HepG2 (cell line): Measurements from ENCODE around the gene NME4. TPM values are rescaled to one million over a fixed set of nuclear protein-coding genes. Genes with fewer than 3 reads are reported as not detected.

Source experiments
- CBFB ChIP-seq: sonication (generic); formaldehyde crosslinking; IDR thresholded peaks from 2 replicates; pipeline ENCODE4 v1.4.0; 2020; ENCODE audit warnings: missing genetic modification reagents
- HDAC1 ChIP-seq: sonication (generic); formaldehyde crosslinking; IDR thresholded peaks from 2 replicates; pipeline ENCODE4 v1.5.1; 2020; ENCODE audit warnings: mild to moderate bottlenecking, missing genetic modification reagents
- HES4 ChIP-seq: sonication (generic); formaldehyde crosslinking; IDR thresholded peaks from 2 replicates; pipeline ENCODE4 v1.9.0; 2021; ENCODE audit warnings: mild to moderate bottlenecking, missing genetic modification reagents, borderline replicate concordance
- MBNL3 ChIP-seq: fragments of 250-450 bp; sonication (Bioruptor Pico); conservative IDR thresholded peaks from 2 replicates; pipeline ENCODE4 v1.8.0; 2022; ENCODE audit warnings: mild to moderate bottlenecking, inconsistent platforms
- NCOA2 ChIP-seq: sonication (generic); formaldehyde crosslinking; IDR thresholded peaks from 2 replicates; pipeline ENCODE4 v1.8.0; 2022; ENCODE audit warnings: inconsistent platforms
- SMYD3 ChIP-seq: sonication (generic); formaldehyde crosslinking; IDR thresholded peaks from 2 replicates; pipeline ENCODE4 v1.8.1; 2023; ENCODE audit warnings: mild to moderate bottlenecking, missing genetic modification reagents
- ZBTB7B ChIP-seq: sonication (generic); formaldehyde crosslinking; IDR thresholded peaks from 2 replicates; pipeline ENCODE4 v1.4.0; 2020; ENCODE audit warnings: missing genetic modification reagents
- ZNF501 ChIP-seq: sonication (generic); formaldehyde crosslinking; IDR thresholded peaks from 2 replicates; pipeline ENCODE4 v1.5.1; 2020; ENCODE audit warnings: mild to moderate bottlenecking, moderate library complexity, missing genetic modification reagents
- ZNF761 ChIP-seq: sonication (generic); formaldehyde crosslinking; conservative IDR thresholded peaks from 2 replicates; pipeline ENCODE4 v1.4.0; 2020; ENCODE audit warnings: mild to moderate bottlenecking, missing genetic modification reagents
- polyA plus RNA-seq, 8 experiments: library from polyadenylated mRNA; depleted of rRNA in 3 of 8; stranded (reverse) in 7 of 8; unstranded in 1 of 8; fragments of >200 nt; fragmentation: Illumina TruSeq in 4 of 8; extraction: Trizol in 4 of 8; gene quantifications; 2 replicates each; pipeline versions ENCODE4 v1.2.1 to v1.2.3, GENCODE V29; 2011 to 2016; ENCODE audit warnings: low read depth in 4 of 8, missing spikeins in 1 of 8, mixed read lengths in 1 of 8; ENCODE audit not compliant: insufficient read depth in 1 of 8
- total RNA-seq, 5 experiments: library from RNA; depleted of rRNA; stranded (reverse); fragments of >200 nt; fragmentation: Illumina TruSeq; extraction: Trizol; gene quantifications; 2 replicates each; pipeline ENCODE4 v1.2.3, GENCODE V29; 2016; ENCODE audit warnings: low read depth in 1 of 5
- TF ChIP-seq, protein P1 (sequence below): sonication (generic); formaldehyde crosslinking; IDR thresholded peaks from 2 replicates; pipeline ENCODE4 v1.4.0; 2020; ENCODE audit warnings: missing genetic modification reagents
- TF ChIP-seq, protein P2 (sequence below): sonication (generic); formaldehyde crosslinking; IDR thresholded peaks from 2 replicates; pipeline ENCODE4 v1.8.0; 2022; ENCODE audit warnings: mild to moderate bottlenecking, missing genetic modification reagents
- TF ChIP-seq, protein P3 (sequence below): sonication (generic); formaldehyde crosslinking; IDR thresholded peaks from 2 replicates; pipeline ENCODE4 v1.5.0; 2020; ENCODE audit warnings: mild to moderate bottlenecking, low read depth, missing genetic modification reagents, borderline replicate concordance
- TF ChIP-seq, protein P4 (sequence below), 2 experiments: fragments of 450-650 bp in 1 of 2; sonication (generic) in 1 of 2; formaldehyde crosslinking in 1 of 2; IDR thresholded peaks; 2 replicates each; pipeline versions ENCODE4 v1.6.1 to v1.8.0; 2016 to 2022; ENCODE audit warnings: antibody characterized with exemption in 1 of 2, mild to moderate bottlenecking in 1 of 2, missing genetic modification reagents in 1 of 2

NME4 gene
- total and polyA plus RNA-seq, 2 of the 13 experiments (the other 11 are each of a cell fraction or from before 2014, with no cell fraction given) = 121 to 263 TPM

DNA sequence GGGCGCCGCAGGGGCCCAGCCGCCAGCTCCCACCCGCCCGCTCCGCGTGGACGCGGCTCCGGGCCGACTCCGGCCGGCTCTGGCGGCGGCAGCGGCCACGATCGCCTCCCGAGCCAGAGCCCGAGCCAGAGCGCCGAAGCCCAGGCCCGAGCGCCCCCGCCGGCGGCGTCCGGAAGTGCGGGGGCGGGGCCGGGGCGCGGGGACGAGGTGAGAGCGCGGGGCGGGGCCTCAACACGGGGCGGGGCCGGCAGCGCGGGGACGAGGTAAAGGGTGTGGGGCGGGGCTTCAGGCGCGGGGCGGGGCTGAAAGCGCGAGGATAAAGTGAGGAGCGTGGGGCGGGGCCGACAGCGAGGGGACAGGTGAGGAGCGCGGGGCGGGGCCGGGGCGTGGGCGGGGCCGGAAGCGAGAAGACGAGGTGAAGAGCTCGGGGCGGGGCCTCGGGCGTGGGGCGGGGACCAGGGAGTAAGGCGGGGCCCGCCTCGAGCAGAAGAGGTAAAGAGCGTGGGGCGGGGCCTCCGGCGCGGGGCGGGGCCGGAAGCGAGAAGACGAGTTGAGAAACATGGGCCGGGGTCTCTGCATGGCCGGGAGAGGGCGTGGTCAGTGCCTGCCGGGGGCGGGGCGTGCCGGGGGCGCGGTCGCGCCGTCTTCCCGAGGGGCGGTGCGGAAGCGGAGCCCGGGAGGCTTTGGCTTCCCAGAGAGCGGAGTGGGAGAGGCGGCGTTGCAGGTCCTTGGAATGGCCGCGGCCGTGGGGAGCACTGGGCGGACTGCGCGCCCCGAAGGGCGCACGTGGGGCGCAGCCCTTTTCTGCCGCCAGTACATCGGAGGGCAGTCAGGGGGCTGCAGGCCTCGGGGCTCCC lies 44.2 kb upstream of the NME4 start, which contains the start of gene AXIN1 (continued):
- TF ChIP-seq, protein P1, sequence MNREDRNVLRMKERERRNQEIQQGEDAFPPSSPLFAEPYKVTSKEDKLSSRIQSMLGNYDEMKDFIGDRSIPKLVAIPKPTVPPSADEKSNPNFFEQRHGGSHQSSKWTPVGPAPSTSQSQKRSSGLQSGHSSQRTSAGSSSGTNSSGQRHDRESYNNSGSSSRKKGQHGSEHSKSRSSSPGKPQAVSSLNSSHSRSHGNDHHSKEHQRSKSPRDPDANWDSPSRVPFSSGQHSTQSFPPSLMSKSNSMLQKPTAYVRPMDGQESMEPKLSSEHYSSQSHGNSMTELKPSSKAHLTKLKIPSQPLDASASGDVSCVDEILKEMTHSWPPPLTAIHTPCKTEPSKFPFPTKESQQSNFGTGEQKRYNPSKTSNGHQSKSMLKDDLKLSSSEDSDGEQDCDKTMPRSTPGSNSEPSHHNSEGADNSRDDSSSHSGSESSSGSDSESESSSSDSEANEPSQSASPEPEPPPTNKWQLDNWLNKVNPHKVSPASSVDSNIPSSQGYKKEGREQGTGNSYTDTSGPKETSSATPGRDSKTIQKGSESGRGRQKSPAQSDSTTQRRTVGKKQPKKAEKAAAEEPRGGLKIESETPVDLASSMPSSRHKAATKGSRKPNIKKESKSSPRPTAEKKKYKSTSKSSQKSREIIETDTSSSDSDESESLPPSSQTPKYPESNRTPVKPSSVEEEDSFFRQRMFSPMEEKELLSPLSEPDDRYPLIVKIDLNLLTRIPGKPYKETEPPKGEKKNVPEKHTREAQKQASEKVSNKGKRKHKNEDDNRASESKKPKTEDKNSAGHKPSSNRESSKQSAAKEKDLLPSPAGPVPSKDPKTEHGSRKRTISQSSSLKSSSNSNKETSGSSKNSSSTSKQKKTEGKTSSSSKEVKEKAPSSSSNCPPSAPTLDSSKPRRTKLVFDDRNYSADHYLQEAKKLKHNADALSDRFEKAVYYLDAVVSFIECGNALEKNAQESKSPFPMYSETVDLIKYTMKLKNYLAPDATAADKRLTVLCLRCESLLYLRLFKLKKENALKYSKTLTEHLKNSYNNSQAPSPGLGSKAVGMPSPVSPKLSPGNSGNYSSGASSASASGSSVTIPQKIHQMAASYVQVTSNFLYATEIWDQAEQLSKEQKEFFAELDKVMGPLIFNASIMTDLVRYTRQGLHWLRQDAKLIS (CRISPR knock-in tag) = no peak
- TF ChIP-seq MBNL3 (CRISPR knock-in tag) (no peak), ZNF501 (CRISPR knock-in tag) (peak; percentile 11; the same call in 1 of the 2 replicates), ZNF761 (CRISPR knock-in tag) (no peak), HDAC1 (CRISPR knock-in tag) (peak; percentile 68), SMYD3 (no peak), HES4 (peak; percentile 76; the same call in 1 of the 2 replicates), CBFB (CRISPR knock-in tag) (no peak), NCOA2 (no peak), ZBTB7B (CRISPR knock-in tag) (no peak; the same call in 1 of the 2 replicates)
- TF ChIP-seq, protein P2, sequence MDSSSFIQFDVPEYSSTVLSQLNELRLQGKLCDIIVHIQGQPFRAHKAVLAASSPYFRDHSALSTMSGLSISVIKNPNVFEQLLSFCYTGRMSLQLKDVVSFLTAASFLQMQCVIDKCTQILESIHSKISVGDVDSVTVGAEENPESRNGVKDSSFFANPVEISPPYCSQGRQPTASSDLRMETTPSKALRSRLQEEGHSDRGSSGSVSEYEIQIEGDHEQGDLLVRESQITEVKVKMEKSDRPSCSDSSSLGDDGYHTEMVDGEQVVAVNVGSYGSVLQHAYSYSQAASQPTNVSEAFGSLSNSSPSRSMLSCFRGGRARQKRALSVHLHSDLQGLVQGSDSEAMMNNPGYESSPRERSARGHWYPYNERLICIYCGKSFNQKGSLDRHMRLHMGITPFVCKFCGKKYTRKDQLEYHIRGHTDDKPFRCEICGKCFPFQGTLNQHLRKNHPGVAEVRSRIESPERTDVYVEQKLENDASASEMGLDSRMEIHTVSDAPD (CRISPR knock-in tag) = no peak
- TF ChIP-seq, protein P3, sequence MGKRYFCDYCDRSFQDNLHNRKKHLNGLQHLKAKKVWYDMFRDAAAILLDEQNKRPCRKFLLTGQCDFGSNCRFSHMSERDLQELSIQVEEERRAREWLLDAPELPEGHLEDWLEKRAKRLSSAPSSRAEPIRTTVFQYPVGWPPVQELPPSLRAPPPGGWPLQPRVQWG (CRISPR knock-in tag) = no peak
- TF ChIP-seq, protein P4, sequence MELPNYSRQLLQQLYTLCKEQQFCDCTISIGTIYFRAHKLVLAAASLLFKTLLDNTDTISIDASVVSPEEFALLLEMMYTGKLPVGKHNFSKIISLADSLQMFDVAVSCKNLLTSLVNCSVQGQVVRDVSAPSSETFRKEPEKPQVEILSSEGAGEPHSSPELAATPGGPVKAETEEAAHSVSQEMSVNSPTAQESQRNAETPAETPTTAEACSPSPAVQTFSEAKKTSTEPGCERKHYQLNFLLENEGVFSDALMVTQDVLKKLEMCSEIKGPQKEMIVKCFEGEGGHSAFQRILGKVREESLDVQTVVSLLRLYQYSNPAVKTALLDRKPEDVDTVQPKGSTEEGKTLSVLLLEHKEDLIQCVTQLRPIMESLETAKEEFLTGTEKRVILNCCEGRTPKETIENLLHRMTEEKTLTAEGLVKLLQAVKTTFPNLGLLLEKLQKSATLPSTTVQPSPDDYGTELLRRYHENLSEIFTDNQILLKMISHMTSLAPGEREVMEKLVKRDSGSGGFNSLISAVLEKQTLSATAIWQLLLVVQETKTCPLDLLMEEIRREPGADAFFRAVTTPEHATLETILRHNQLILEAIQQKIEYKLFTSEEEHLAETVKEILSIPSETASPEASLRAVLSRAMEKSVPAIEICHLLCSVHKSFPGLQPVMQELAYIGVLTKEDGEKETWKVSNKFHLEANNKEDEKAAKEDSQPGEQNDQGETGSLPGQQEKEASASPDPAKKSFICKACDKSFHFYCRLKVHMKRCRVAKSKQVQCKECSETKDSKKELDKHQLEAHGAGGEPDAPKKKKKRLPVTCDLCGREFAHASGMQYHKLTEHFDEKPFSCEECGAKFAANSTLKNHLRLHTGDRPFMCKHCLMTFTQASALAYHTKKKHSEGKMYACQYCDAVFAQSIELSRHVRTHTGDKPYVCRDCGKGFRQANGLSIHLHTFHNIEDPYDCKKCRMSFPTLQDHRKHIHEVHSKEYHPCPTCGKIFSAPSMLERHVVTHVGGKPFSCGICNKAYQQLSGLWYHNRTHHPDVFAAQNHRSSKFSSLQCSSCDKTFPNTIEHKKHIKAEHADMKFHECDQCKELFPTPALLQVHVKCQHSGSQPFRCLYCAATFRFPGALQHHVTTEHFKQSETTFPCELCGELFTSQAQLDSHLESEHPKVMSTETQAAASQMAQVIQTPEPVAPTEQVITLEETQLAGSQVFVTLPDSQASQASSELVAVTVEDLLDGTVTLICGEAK (IDR thresholded peaks at IDR 0.05) = no peak
- TF ChIP-seq, protein P4 (CRISPR knock-in tag; IDR thresholded peaks at IDR 0.05) = no peak; the same call in 1 of the 2 replicates
